Stimulated activated CD8-positive, alpha-beta memory T cell treated with anti-CD3 and anti-CD28 coated beads, Interleukin-12 subunit alpha, Interleukin-12 subunit beta, amount 100 ng/mL, for 4 hours (primary cell): Measurements from ENCODE around the gene ZC3H7A.
A peak's percentile ranks its signal among the peaks of the same experiment; 100 is the strongest.
"Not testable (repeated sequence)": the region's sequence is repeated elsewhere in the genome, so short reads cannot be mapped to it uniquely, and the experiment has no call there.

ENCODE experiments used
- DNase-seq: peaks from one replicate; pipeline ENCODE4 v3.0.0-alpha.2; 2020; ENCODE audit warnings: low read depth

Gene ZC3H7A

DNA sequence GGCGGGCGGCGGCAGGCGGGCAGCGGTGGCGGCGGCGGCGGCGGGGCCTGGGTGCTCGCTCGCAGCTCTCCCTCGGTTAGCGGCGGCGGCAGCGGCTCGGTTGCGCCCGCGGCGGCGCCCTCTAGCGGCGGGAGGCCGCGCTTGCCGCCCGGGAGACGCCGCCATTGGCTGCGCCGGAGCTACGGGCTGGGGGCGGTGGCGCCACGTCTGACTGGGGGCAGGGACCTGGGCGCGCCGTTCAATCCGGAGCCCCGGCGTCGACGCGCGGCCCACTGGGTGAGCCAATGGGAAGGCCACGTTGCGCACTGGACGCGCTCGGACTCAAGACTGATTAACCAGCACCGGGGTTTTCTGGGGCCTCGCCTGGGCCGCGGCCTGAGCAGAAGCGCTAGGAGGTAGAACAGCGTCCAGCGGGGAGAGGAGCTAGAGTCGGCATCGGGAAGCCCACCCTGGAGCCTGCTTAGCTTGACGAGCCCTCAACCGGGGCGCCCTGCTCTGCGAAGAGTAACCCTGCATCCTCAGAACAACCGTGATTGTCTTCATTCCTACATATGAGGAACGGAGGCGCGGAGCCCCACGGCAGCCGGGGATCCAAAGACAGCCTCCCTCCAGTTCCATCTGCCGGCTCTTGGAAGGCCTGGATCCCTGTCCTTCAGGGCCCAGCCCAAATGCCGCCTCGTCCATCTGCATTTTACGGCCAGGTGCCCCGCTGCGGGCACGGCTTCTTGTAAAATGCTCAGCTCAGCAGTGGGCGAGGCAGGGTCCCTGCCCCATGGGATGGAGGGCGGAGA is at the start of gene ZC3H7A:
TSS of gene ZC3H7A (minus strand) at position 93 of the 791 bp plus-strand sequence. CDS start 14,904 bp downstream, outside the sequence.
- DNase-seq: peak; percentile 90

DNA sequence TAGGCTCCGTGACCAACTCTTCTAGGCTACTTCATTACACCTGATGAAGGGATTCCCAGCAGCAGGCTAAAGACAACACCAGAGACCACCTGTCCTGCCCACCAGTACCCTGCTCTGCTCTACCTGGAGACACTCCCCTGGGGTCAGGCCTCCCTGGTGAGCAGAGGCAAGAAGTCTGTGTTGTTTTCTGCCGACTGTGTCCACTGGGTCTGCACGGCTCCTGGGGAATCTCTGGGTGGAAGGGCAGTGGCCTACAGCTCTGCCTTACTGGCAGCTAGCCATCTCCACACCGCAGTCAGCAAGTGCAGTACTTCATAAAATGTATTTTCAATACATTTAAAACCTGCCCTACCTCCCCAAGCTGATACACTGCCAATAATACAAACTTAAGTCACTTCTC is 47.4 kb upstream of the ZC3H7A start:
- DNase-seq: no peak

GRCh38 chr16:11843861-11844260 is 46.8 kb upstream of the ZC3H7A start:
- DNase-seq: no peak

DNA sequence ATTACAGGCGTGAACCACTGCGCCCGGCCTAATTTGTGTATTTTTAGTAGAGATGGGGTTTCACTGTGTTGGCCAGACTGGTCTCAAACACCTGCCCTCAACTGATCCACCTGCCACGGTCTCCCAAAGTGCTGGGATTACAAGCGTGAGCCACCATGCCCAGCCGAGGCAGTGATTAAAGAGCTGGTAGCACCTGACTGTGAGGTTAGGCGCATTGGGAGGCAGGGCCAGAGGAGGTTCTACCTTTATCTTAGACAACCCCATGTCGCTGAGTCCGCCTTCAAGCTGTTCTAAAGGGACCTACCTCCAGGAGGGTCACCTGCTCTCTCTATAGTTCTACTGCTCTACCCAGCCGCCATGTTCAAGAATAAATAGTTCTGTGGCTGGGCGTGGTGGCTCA is 46.1 kb upstream of the ZC3H7A start:
- DNase-seq: no peak

- DNase-seq: no peak
Measured at GRCh38 chr16:11841026-11841425, 44.0 kb upstream of the ZC3H7A start.

DNA sequence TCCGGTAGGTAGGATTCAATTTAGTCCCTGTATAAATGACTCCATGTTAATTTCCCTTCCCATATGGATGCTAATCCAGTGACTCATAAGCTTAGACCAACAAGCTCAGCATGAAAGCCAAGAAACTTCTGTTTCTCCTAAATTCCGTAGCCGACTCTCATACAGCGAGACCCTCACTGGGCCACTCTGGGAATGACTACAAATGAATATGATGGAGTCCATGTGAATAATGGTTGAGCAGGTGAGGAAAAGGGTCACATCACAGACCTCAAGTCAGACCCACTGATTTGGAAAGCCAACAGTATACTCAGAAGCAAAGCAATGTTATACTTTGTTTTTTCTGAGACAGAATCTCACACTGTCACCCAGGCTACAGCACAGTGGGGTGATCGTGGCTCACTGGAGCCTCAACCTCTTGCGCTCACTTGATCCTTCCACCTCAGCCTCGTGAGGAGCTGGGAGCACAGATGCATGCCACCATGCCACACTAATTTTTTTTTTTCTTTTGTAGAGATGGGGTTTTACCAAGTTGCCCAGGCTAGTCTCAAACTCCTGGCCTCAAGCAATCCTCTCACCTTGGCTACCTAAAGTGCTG is 39.7 kb upstream of the ZC3H7A start:
- no peak for DNase-seq

- DNase-seq: no peak
Measured at GRCh38 chr16:11835891-11836649, 39.0 kb upstream of the ZC3H7A start.

DNA sequence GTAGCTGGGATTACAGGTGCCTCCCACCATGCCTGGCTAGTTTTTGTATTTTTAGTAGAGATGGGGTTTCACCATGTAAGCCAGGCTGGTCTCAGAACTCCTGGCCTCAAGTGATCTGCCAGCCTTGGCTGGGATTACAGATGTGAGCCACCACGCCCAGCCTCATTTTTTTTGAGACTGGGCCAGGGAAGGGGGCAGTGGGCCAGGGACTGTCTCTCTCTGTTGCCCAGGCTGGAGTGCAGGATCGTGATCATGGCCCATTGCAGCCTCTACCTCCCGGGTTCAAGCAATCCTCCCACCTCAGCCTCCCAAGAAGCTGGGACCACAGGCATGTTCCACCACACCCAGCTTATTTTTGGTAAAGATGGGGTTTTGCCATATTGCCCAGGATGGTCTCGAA is 38.3 kb upstream of the ZC3H7A start:
- no peak for DNase-seq

- no peak for DNase-seq
Measured at GRCh38 chr16:11833951-11834695, 37.1 kb upstream of the ZC3H7A start.

- no peak for DNase-seq
Measured at GRCh38 chr16:11828696-11829095, 31.6 kb upstream of the ZC3H7A start.

- not testable (repeated sequence) for DNase-seq
Measured at GRCh38 chr16:11825520-11826165, 28.6 kb upstream of the ZC3H7A start.

- DNase-seq: no peak
Measured at GRCh38 chr16:11824362-11824761, 27.3 kb upstream of the ZC3H7A start.

GRCh38 chr16:11823645-11824044 is 26.6 kb upstream of the ZC3H7A start:
- DNase-seq: not testable (repeated sequence)

DNA sequence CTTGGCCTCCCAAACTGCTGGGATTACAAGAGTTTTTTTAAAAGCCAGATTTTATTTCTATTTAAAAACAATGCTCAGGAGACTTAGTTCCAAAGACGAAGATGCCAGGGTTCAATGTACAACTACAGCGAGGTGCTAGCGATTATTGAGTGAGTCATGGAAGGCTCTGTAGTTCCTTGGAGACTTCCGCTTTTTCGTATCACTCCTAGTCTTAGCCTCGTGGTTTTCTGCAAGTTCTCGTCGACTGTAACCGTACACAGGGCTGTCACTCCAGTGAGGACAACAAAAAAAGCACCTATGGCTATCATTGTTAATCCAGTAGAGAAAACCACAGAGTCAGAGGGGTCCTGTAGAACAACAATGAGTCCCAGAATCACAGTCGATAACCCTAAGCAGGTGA is 22.7 kb upstream of the ZC3H7A start:
- no peak for DNase-seq

DNA sequence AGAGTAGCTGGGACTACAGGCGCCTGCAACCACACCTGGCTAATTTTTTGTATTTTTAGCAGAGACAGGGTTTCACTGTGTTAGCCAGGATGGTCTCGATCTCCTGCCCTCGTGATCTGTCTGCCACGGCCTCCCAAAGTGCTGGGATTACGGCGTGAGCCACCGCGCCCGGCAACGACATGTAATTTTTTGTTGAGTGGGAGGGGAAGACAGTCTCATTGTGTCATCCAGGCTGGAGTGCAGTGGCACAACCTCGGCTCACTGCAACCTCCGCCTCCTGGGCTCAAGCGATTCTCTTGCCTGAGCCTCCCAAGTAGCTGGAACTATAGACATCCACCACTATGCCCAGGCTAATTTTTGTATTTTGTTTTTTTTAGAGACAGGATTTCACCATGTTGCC is 21.9 kb upstream of the ZC3H7A start:
- not testable (repeated sequence) for DNase-seq

DNA sequence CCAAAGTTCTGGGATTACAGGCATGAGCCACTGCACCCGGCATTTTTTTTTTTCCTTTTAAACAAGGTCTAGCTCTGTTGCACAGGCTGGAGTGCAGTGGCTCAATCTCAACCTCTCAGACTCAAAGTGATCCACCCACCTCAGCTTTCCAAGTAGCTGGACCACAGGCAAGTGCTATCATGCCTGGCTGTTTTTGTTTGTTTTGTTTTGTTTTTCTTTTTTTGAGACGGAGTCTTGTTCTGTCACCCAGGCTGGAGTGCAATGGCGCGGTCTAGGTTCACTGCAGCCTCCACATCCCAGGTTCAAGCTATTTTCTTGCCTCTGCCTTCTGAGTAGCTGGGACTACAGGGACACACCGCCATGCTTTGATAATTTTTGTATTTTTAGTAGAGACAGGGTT is 19.1 kb upstream of the ZC3H7A start:
- DNase-seq: no peak

DNA sequence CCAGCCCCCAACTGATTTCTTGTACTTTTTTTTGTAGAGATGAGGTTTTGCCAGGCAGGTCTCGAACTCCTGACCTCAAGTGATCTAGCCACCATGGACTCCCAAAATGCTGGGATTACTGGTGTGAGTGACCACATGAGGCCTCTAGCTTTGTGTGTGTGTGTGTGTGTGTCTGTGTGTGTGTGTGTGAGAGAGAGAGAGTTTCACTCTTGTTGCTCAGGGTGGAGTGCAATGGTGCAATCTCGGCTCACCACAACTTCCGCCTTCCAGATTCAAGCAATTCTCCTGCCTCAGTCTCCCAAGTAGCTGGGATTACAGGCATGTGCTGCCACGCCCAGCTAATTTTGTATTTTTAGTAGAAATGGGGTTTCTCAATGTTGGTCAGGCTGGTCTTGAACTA is 17.7 kb upstream of the ZC3H7A start:
- not testable (repeated sequence) for DNase-seq

GRCh38 chr16:11806721-11807120 is 9.7 kb upstream of the ZC3H7A start:
- no peak for DNase-seq

DNA sequence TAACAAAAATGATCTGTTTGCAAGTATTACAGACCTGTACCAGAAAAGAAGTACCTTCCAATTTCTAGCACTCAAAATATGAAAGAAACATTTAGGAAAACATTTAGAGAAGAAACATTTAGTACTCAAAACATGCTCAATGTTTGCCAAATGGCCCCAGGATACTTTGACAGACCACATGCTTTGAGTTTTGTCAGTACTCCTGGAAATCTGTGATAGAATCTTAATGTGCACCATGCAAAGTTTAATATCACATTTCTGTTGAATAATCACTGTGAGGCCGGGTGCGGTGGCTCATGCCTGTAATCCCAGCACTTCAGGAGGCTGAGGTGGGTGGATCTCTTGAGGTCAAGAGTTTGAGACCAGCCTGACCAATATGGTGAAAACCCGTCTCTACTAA is 8.5 kb upstream of the ZC3H7A start:
- DNase-seq: no peak

DNA sequence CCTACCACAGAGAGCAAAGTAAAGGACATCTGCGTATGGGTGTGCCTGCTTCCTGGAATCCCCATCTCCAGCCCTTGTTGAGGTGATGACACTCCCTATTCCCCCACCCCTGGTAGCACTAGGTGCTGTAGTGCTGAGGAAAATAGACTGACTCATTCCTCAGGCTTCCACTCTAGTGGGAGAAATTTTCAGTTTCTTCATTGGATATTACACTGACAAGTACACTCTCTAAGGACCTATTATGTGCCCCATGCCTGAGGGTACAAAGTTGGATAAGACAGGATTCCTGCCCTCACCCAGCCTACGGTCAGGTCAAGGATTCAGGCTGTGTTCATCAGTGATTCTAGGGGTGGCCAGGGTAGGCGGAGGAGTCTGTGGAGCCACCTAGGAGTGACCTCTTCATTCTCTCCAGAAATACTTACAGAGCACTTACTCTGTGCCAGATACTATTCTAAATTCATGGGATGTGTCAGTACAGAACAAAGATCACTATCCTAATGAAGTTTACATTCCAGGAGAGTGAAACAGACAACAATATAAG is 4.5 kb upstream of the ZC3H7A start:
- DNase-seq: no peak

GRCh38 chr16:11800382-11800718 is 3.3 kb upstream of the ZC3H7A start:
- DNase-seq: no peak
